Stimulated activated naive CD8-positive, alpha-beta T cell treated with anti-CD3 and anti-CD28 coated beads, Interleukin-15, Interleukin-2, amounts not matched to agents 100 U/mL and 50 U/mL, for 24 hours (primary cell): Measurements from ENCODE around the gene OSTF1.
A peak's percentile ranks its signal among the peaks of the same experiment; 100 is the strongest.

Source experiments
- ATAC-seq: fragments of 150-1000 bp; cut with Tn5 transposase; one replicate; pipeline ENCODE4 v1.10.0; 2021
- DNase-seq: peaks from one replicate; pipeline ENCODE4 v3.0.0; 2021

OSTF1 gene

DNA sequence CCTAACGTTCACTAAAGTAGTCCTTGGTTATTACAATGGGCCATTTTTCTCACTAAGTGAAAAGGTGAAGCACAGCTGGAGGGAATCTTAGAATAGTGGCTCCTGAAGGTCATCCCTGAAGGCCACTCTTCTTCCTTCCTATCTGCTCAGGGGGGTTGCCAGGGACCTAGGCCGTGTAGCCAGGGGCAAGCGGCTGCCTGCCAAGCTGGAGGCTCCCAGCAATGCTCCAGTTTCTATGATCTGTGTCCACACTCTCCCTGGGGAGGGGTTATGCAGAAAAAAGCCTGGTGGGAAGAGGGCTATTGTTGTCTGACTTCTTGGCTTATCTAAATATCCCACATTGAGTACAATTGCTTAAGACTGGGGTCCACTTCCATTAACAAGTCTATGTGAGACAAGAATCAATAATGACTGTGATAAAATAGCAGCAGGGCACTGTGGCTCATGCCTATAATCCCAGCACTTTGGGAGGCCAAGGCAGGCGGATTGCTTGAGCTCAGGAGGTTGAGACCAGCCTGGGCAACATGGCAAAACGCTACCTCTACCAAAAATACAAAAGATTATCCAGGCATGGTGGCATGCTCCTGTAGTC lies 4.1 kb upstream of the OSTF1 start:
- no peak for ATAC-seq
- DNase-seq = no peak

DNA sequence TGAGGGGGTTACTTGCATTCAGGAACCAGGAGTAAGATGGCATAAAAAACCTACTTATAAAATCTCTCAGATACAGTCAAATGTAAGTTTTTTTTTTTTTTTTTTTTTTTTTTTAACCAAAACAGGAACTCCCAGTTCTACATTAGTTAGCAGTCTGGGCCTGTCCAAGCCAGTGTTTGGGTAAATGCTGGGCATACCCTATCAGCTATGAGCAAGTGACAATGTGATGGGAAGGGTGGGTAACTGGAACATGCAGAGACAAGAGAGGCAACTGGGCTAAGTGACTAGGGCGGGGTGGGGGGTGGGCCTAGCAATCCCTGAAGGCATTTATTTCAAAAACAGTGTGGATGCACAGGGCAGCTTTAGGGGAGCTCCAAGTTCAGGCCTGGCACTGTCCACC lies 2.7 kb upstream of the OSTF1 start:
- no peak for DNase-seq
- ATAC-seq = no peak

DNA sequence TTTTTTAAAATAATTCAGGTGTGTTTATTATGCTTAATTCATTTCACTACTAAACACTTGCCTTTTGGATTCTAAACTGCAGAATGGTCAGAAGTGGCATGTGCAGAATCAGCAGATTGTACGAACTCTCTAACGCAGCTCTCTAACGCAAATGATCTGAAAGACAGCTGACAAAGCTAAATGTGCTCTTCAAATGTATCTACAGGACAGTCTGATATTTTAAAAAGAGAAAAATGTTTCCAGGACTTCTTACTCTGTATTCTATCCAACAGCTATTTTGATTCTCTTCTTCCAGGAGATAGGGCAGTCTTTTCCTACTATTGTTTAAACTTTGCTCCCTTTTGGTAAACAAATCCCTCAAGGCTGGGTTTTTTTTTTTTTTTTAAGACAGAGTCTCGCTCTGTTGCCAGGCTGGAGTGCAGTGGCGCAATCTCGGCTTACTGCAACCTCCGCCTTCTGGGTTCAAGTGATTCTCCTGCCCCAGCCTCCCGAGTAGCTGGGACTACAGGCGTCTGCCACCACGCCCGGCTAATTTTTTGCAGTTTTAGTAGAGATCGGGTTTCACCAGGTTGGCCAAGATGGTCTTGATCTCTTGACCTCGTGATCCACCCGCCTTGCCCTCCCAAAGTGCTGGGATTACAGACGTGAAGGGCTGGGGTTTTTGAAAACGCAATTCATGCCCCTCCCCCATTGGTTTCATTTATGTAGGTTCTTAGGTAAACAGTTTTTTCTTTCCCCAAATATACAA lies 1.6 kb upstream of the OSTF1 start:
- DNase-seq (peak; percentile 25), ATAC-seq (no peak)

DNA sequence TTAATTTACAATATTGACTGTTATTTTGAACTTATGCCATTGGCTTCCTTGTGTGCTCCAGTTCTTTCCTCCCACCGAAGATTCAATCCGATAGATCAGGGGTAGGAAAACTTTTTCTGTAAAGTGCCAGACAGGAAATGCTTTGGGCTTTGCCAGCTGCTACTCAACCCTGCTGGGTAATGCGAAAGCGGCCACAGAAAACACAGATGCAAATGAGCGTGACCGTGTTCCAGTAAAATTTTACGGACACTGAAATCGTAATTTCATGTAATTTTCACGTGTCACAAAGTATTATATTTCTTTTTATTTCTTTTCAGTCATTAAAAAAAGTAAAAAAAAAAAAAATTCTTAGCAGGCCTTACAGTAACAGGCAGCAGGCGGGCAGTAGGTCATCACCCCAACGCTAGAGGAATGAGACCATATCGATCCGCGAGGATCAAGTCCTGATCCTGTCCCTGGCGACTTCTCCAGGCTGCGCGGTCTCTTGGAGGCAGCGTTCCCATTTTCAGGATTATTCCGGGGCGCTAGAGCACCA lies 958 bp upstream of the OSTF1 start:
- ATAC-seq (no peak), DNase-seq (peak; percentile 49)

DNA sequence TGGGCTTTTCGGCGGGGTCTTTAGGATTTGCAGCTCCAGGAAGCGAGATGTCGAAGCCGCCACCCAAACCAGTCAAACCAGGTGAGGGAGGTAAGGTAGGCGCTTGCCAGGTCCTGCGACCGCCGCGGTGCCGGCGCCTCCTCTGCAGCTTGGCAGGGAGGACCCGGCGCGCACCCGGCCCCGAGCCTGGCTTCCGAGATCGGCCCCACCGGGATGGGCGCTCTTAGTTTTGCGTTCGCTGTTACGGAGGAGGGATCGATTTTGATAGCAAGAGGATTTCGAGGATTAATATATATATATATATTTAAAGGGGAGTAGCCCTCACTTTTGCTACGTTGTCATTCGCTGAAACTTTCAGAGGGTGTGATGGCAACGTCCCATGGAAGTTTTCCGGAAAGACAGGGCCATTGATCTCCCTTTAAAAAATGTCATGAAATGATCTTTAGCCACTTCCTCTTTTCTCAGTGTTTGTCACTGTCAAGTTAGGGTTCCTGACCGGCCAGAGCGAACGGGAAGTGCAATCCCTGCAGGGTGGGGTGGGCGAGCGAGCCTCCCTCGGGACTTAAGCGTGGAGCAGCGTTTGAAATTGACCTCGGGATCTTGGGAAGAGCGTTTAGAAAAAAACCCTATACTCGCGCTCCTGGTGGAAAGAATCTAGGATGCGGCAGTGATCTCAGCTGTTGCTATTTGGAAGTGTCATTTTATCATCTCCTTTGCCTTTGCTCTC lies 495 bp downstream of the OSTF1 start:
- peak; percentile 44 for DNase-seq
- peak; percentile 15 for ATAC-seq

DNA sequence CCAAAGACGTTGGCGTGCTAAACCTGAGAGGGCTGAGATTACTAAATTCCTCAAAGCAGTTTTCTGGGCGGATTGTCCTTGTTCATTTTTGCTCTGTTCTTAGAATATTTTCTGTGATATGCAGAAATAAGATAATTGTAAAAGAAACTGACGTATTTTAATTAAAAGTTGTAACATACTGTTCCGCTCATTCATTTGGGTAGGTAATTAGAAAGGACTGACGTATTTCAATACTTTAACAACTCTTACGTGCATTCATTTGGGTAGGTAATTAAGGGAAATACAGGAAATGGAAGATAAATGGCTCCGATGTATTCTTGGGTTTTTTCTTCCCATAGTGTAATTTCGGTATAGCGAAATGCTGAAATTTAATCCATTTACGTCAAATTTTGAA lies 1.1 kb downstream of the OSTF1 start:
- DNase-seq = no peak

DNA sequence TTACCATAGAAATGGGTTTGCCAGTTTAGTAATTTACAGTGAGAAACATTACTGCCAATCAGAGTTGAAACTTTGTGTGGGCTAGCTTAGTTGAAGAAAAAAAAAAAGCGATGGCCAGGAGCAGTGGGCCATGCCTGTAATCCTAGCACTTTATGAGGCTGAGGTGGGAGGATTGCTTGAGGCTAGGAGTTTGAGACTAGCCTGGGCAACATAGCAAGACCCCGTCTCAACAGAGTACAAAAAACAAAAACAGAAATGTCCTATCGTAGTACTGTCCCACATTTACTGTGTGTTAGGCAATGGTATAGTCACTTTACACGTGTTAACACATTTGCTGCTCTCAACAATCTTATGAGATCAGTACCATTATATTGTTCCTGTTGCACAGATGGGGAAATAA lies 2.3 kb downstream of the OSTF1 start:
- ATAC-seq (no peak), DNase-seq (no peak)

More for the DNA sequence above, 1.1 kb downstream of the OSTF1 start:
- no peak for ATAC-seq

DNA sequence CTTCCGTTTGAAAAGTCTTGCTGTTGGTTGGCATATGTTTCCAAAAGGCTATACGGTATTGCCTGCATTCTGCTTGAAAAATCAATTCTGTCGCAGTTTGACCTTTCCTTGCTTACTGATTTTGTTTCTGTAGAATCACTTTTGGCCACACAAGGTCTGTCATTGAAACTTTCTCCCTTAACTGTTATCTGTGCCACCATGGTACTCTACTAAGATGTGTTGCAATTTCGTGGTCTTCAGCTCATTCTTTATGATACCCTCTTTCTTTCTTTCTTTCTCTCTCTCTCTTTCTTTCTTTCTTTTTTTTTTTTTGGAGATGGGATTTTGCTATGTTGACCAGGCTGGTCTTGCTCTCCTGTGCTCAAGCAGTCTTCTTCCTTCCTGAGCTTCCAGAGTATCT lies 4.5 kb downstream of the OSTF1 start:
- DNase-seq (no peak), ATAC-seq (no peak)

DNA sequence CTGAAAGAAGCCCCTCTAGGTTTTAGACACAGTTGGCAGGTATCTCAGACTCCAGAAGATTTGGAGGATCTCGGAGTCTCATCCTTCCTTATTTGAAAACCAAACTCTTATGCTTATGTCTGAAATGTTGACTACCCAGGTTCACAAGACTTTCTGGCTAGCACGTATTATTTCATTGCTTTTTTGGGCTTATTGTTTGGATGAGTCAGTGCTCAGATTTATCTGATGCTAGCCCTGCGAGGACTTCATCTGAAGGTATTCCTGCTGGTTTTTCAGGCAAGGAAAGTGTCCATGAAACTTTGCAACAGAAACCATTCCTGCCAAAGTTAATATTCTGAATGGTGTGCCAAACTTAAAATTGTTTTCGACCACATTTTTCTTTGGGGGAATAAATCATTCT lies 8.5 kb downstream of the OSTF1 start:
- DNase-seq (no peak), ATAC-seq (no peak)

DNA sequence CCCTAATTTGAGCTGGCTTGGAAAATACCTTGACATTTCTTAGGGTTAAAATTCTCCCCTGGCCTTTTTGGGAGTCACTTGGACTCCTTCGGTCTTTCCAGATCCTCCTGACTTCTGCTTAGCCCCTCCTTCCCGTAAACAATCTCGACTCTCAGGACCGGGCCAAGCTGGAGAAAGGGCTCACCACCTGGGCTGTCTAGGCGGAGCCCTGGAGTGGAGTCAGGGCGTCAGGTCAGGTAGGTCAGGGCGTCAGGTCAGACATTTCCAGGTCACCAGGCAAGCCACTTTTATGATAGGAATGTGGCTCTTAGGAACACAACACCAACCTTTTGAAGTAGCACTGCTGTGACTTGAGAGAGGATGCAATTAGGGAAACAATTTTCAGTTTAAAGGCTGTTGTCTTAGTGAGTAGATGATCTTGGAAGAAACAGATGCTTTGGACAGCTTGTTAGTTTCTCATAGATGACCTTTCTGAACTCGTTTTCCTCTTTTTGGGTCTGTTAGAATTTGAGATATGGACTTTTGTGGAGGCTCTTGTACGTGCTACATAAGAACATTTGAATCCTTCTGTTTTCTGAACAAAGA lies 12.8 kb downstream of the OSTF1 start:
- ATAC-seq (no peak), DNase-seq (no peak)

DNA sequence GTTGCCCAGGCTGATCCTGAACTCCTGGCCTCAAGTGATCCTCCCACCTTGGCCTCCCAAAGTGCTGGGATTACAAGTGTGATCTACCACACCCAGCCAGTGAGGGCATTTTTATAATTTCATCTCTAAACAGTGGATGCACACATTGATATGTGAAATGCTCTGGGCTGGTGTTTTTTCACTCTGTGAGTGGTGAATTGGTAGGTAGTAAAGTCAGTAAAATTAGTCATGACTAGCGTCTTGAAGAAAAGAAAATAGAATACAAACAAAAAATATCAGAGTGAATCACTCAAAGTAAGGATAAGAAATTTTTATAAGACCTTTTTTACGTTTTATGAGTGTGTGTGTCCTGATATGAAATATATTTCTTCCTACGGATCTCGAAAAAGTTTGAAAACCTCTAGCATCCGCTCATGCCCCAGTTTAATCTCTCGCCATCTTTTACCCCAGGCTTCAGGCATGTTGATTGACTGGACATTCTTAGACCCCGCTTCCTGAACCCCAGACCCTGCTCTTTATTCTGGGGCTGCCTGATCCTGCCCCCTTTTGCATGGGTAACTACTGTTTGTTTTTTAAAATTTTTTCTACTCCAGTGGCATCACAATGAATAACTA lies 14.0 kb downstream of the OSTF1 start:
- no peak for ATAC-seq

DNA sequence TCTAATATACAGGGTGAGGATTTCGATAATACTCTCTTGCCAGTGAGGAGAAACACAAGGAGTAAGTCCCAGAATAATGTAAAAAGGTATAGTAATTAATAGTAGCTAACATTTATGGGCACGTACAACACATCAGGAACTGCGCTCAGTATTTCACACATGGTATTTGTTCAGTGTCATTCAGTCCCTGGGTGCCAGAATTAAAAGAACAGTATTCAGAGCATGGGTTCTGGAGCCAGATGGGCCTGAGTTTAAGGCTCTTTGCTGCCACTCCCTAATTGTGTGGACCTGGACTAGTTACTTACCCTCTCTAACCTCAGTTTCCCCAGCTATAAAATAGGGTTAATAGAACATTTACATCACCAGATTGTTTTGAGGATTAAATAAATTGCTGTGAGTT lies 16.3 kb downstream of the OSTF1 start:
- ATAC-seq (no peak), DNase-seq (no peak)

More for the DNA sequence above, 14.0 kb downstream of the OSTF1 start:
- no peak for DNase-seq

DNA sequence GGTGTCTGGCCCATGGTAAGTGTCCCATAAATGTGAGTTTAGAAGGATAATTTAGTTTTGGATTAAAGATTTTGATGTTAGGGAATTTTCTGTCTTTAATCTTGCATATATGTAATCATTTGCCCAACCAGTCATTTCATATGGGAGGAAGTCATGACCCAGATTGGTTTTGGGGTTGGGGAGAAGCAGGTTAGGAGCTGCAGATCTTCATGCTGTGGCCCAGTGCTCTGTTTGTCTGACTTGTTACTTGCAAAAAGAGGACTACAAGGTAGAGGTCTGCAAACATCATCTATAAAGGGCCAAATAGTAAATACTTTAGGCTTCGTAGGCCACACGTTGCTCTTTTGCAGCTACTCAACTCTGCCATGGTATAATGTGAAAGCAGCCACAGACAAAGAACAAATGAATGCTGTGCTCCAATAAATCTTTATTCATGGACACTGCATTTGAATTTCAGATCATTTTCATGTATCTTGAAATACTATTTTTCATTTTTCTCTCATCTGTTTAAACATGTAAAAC lies 16.8 kb downstream of the OSTF1 start:
- no peak for DNase-seq
- no peak for ATAC-seq

DNA sequence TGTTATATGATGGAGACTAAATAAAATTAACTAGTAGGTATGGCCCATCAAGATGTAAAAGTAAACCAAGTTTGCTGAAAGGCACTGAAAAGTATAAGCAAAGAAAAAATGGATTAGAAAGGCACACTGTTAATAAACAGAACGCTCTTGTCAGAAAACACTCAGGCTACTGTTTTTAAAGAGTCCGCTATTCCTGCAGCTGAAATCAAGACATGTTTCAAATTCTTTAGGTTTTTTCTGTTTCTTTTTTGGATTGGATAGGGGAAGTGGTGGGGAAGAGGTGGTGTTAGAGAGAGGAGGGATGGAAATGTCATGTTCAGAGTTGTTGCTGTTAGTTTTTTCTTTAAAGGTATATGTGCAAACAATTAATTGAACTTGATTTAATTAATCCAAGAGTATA lies 17.5 kb downstream of the OSTF1 start:
- ATAC-seq (no peak), DNase-seq (no peak)

DNA sequence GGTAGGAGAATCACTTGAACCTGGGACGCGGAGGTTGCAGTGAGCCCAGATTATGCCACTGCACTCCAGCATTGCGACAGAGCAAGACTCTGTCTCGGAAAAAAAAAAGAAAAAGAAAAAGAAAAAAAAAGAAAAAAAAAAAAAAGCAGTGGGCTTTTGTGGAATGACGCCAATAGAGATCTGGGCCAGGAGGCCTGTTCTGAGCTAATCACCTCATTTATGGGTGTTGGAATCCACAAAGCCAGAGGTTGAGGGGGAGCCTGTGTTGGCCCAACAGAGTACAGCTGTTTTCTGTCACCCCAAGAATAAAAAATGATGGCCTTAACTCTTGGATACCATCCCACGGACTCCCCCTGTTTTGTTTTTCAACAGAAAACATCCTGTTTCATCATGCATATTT lies 18.5 kb downstream of the OSTF1 start:
- ATAC-seq = no peak

DNA sequence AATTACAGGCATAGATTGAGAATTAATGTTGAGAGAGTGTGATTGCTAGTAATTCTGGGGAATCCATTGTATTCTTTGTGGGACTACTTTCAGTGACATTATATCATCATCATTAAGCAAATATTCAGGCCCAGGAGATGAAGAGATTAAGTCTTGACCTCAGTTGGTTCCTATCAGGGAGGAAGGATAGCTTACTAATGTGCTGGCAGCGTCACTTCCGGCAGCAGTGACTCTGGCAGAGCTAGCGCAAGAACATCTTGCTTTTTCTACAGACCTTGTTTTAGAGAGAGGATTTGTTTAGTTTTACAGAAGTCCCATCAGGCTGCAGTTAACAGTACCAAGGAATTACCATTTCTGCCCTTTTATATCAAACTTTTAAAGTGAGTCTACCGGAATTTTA lies 20.3 kb downstream of the OSTF1 start:
- no peak for DNase-seq

More for the DNA sequence above, 18.5 kb downstream of the OSTF1 start:
- no peak for DNase-seq

DNA sequence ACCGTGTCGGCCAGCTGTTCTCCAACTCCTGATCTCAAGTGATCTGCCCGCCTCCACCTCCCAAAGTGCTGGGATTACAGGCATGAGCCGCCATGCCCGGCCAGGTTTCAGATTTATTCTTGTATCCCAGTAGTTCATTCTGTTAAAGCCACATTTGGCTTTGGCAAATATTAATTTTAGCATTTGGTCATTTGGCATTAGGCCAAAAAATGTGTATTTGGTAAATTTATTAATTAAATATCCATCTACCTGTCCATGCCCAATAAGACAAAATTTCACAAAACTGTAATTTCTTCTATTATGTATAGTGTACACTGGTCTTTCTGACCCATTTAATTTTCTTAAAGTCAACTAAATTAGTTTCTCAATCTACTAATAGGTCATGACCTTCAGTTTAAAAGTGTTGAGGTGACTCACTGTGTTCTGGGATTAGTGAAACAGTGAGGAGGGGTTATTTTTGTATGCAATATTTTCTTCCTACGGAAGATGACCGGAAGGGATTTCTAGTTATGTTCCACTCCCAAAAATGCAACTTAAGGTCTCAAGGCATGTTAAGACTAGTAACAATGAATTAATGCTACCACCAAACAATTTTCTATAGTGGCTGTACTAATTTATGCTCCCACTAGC lies 21.0 kb downstream of the OSTF1 start:
- no peak for ATAC-seq
- DNase-seq = no peak

More for the DNA sequence above, 20.3 kb downstream of the OSTF1 start:
- ATAC-seq = no peak

DNA sequence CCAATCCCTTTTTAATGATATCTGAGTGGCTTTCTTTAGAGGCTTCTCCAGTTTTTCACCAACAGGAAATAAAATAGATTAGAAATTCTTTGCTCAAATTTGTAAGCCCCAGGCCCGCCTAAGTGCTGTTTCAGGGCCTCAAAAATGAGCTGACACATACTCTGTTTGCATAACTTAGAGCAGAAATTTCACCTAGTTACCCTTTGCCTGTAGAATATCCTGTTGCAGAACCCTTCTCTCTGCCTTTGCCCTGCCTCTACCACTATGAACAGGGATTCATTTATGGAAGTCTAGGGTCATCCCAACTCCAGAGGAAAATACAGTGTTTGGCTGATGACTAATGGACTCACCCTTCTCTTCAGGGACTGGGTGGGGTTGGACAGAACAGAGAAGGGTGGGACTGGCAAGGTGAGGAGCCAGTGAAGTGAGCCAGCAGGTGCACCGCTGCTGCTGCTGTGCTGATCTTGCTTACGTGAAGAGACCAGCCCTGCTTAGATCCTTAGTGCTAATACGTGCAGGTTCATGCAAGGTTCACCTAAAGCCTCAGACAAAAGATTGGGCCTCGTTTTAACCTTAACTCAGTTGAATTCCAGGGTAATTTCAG lies 22.8 kb downstream of the OSTF1 start:
- ATAC-seq (no peak), DNase-seq (no peak)

DNA sequence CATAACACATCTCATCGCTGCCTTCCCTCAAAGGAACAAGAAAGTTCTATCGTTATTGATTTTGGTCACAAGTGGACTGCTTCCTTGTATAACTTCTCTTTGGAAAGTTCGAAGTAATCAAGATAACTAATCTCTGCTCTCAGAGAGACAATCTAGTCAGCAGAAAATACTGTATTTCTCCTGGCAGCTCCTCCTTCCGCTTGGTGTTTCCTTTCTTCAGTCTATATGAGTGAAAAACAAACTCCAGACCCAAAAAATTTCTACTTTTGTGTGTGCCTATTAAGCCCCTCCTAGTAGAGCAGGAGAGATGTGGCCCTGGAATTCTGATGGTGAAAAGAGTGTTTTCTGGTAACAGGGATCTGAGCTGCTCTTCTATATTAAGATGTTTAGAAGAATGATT lies 24.5 kb downstream of the OSTF1 start:
- ATAC-seq (no peak), DNase-seq (no peak)

DNA sequence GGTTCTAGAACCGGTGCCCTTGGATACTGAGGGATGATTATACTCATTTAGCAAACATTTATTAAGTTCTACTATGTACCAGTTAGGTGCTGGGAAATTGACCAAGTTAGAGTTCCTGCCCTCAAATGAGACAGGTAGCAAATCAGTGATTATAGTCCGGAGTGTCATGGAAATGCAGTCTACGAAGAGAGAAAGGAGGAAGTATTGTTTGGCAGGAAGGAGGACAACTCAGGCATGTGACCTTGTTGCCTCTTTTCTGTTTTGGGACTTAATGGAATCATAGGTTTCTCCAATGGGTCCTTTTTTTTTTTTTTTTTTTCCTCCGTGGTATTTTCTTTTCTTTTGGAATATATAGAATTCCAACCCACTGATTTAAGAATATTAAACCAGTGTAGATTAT lies 28.0 kb downstream of the OSTF1 start:
- no peak for DNase-seq
- no peak for ATAC-seq

DNA sequence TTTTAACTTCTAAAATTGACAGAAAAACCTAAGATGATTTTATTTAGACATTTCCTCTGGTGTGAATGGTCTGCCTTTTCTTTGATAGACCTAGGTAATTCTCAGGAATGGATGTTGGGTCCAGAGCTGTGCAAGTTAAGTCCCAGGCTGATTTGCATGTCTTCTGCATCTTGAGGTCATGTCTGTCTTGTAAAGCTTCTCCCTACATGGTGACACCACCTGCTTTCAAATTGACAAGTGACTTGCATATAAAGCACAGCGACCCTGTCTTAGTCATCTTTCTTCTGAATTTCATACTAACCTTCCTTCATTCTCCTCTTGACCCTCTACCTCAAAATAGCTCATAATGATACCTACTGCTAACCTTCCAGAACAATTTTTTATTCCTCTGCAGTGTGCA lies 29.2 kb downstream of the OSTF1 start:
- ATAC-seq = peak; percentile 68
- DNase-seq = no peak
